ENCODE measurements around the gene SAPCD2.

DNA sequence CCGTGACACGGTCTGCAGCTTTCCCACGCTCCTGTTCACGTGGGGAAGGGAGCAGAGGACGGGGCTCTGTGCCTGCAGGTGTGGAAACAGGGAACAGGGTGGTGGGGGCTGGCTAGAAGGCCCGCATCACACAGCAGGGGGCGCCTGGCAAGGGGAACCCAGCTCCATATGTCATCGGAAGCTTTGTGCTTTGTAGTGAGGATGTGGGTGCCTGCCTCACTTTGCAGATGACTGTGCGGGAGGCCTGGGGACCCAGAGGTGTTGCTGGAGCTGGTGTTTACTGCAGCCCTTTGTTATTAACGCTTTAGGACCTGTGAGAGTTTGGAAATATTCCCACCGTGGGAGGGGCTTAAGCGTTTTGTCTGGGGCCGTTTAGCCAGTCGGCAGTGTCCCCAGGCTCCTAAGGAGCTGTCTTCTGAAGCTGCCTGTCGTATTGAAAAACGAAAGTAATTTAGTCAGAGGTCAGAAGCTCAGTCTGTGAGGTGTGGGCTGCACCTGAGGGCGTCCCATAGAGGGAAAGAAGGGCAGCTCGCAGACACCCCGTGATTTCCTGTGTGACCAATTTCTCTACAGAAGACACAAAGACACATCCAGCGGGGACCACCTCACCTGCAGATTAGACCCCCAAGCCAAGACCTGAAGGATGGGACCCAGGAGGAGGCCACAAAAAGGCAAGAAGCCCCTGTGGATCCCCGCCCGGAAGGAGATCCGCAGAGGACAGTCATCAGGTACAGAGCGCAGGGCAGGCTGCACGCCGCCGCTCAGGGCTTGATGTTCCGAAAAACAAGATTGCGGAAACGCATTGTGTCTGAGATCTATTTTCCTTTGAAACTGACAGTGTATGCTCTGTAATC is 25.5 kb upstream of the SAPCD2 start:
- TF ChIP-seq, protein P1, sequence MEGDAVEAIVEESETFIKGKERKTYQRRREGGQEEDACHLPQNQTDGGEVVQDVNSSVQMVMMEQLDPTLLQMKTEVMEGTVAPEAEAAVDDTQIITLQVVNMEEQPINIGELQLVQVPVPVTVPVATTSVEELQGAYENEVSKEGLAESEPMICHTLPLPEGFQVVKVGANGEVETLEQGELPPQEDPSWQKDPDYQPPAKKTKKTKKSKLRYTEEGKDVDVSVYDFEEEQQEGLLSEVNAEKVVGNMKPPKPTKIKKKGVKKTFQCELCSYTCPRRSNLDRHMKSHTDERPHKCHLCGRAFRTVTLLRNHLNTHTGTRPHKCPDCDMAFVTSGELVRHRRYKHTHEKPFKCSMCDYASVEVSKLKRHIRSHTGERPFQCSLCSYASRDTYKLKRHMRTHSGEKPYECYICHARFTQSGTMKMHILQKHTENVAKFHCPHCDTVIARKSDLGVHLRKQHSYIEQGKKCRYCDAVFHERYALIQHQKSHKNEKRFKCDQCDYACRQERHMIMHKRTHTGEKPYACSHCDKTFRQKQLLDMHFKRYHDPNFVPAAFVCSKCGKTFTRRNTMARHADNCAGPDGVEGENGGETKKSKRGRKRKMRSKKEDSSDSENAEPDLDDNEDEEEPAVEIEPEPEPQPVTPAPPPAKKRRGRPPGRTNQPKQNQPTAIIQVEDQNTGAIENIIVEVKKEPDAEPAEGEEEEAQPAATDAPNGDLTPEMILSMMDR (IDR thresholded peaks at IDR 0.05): no peak
- no peak for TF ChIP-seq POLR2A (IDR thresholded peaks at IDR 0.05)
- TF ChIP-seq POLR2AphosphoS5 (IDR thresholded peaks at IDR 0.05): no peak
- TF ChIP-seq EP300 (IDR thresholded peaks at IDR 0.05): no peak

Data from suprapubic skin (tissue), 4 donors.